DMS153 (cell line): Measurements from ENCODE around the gene MYT1.
A peak's percentile ranks its signal among the peaks of the same experiment; 100 is the strongest.

ENCODE experiments used
- DNase-seq: peaks from one replicate; lab custom pipeline; 2025; lab: John Stamatoyannopoulos, UW

The MYT1 gene

DNA sequence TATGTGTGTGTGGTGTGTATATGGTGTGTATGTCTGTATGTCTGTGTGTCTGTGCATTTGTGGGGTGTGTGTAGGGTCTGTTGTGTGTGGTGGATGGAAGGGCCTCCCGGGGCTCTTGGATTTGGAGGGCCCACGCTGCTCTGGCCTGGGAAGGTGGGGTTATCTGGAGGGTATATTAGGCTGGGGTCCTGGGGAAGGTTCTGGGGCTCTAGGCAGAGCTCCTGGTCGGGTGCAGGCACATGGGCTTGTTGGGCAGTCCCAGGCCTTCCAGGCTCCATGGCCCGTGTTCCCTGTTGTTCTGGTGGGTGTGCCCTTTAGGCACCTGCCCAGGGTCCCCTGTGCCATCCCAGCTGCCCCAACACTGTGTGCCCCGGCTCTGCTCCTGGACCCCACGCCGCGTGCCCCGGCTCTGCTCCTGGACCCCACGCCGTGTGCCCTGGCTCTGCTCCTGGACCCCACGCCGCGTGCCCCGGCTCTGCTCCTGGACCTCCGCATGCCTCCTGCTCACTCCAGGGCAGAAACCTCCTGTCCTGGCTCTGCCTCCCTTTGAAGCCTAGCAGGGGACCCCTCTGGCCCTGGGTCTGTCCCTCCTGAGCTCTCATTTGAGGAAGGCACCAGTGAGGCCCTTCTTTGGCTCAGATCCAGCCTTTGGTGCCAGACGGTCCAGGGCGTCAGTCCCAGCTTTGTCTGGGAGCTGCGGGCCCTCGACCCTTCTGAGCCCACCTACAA lies 10.2 kb upstream of the MYT1 start:
- no peak for DNase-seq

DNA sequence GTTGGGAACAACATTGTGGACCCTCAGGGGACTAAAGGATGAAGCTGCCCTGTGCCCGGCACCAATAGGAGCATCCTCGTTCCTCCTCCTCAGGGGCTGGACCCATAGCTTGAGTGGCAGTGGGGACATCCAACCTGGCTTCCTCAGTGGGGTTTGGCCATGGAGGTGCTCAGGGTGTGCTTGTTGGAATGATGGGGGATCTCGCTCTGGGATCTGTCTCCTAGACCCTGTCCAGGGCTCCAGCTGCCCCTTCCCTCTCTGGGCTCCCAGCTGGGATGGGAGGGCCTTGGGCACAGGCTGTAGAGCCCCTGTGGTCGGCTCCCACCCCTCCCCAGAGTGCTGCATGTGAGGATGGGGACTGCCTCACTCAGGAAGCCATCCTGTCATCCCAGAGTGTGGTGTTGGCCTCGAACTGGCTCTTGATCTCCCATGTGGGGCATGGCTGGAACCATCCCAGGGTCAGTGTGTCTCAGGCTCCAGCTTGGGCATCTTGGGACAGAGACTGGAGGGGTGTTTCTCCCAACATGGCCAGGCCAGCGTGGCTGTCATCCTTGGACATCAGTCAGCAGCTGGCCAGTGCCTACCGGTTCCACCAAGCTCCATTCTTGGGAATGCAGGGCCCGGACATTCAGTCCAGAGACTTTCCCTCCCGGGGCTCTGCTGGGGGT lies 9.5 kb upstream of the MYT1 start:
- no peak for DNase-seq

DNA sequence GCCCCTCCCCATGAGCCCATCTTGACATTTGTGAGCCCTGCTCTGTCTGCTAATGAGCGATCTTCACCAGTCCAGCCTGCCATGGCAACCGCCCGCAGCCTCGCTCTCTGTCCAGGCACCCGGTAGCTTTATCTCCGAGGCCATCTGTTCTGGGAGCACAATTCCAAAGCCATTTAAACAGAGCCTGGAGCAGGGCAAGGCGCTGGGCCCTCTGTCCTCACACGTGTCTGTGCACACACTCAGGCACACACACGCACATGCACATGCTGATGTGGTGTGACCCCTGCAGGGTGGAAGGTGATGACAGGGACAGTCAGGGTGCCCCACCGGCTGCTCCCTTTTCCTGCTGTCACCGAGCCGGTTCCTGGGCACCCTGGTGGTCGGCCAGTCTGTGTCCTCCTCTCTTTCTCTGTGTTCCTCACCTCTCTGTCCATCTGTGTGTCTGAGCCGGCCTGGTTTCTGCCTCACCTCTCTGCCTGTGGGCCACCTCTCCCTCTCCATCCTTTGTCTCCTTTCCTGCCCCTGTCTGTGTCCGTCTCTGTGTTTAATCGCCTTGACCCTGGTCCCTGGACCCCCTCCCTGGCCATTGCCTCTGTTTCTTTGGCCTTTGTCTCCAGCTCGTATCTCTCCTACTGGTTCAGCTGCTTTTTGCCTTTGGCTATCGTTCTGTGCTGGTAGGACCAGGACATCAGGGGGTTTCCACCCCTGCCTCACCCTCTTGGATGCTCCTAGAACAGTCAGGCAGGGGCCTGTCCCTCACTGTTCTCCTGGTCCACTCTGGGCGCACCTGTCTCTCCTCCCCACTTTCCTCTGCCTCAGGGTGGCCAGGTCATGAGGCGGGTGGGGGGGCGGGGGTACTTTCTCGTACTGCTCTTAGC lies 8.8 kb upstream of the MYT1 start:
- DNase-seq: no peak

DNA sequence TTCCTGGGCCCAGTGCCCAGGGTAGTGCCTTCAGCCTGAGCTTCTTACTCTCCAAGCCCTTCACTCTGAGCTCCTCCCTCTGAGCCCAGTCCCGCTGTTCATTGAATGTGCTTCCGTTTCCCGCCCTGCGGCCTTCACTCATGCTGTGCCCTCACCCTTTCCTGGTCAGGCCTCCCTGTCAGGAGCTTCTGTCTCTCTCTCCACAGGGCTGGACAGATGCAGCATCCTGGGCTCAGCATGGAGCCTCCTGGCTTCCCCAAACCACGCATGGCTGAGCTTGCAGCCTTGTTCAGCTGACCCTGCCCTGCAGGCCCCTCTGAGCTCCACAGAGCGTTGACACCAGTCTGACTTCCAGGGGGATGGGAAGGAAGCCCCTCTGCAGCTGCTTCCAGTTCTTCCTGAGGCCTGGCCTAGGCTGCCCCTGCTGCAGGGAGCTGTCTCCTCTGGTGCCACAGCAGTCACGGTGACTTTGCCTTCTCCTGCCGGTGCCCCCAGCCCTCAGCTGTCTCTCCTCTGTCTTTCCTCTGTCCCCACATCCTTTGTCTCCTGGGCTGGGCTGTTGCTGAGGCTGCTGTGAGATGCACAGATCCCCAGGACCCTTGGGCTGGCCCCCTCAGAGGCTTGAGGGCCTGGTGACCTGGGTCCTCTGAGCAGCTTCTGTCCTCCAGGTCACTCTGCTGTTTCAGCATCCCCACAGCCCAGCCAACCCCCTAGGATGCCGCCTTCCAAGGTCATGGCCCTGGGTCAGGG lies 7.9 kb upstream of the MYT1 start:
- peak; percentile 84 for DNase-seq

DNA sequence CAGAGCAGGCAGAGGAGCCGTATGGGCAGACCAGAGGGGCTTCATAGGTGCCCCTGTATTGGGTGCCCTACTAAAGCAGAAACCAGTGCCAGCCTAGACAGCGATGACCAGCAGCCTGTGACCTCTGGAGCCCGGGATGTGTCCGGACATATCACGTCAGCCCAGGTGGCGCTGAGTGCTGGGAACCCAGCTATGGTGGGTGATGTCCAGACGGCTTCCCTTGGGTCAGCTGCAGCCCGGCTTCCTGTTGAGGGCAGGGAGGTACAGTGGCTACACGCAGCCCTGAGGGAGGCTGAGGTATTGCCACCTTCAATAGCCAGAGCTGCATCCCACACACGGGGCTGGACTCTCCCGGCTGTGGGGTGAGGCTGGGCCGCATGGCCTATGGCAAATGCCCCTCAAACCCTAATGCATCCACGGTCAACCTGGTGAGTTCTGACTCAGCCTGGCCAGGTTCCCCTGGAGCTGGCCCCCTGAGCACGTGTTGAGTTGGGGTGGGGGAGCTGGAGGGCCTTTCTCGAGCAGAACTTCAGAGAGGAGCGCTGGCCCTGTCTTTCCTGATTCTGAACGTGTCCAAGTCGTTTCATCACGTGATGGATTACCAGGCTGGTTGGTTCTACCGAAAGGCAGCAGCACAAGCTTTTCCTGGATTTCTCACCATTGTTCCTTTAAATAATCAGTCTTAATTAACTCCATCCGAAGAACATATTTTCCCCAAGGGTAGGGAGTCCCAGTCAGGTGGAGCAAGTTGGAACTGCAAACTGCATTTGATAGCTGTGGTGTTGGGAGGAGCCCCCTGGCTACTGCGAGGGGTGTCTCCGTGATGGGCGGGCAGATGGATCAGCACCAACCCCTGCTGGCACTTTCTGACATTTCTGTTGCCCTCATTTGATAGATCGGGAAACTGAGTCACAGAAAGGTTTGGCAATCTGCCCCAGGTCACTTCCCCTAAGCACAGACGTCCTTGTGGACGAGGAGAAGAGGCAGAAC lies 7.1 kb upstream of the MYT1 start:
- no peak for DNase-seq

DNA sequence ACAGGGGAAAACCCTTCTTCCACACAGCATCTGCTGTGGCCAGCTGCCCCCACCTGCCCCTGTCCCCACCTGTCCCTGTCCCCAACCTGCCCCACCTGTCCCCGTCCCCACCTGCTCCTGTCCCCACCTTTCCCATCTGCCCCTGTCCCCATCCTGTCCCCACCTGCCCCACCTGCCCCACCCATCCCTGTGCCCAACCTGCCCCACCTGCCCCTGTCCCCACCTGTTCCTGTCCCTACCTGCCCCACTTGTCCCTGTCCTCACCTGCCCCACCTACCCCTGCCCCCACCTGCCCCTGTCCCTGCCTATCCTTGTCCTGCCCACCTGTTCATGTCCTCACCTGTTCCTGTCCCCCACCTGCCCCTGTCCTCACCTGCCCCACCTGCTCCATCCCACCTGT lies 6.4 kb upstream of the MYT1 start:
- peak; percentile 24 for DNase-seq

DNA sequence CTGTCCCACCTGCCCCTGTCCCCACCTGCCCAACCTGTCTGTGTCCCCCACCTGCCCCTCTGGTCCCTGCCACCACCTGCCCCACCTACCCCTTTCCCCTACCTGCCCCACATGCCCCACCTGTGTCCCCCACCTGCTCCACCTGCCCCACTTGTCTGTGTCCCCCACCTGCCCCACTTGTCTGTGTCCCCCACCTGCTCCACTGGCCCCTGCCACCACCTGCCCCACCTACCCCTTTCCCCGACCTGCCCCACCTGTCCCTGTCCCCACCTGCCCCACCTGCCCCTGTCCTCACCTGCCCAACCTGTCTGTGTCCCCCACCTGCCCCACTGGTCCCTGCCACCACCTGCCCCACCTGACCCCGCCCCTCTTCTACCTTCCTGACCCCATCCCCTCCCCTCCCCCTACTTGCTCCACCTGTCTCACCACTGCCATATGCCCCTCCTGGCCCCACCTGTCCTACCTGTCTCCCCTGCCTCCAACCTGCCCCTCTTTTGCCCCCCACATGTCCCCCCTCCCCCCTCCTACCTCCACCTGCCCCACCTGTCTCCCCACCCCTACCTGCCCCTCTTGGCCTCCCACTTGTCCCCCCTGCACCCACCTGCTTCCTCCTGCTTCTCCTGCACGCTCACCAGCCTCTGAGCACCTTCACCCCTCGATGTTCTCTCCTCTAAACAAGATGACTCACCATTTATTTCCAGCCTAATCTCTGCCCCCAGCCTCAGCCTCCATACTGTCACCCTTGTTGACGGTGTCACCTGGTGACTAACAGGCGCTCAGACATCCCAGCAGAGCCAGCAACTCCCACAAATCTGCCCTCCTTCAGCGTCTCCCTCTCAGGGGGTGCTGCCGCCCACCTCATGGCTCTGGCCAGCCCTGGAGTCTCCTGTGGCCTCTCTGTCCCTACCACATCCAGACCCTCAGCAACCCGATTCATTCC lies 5.6 kb upstream of the MYT1 start:
- DNase-seq: no peak

DNA sequence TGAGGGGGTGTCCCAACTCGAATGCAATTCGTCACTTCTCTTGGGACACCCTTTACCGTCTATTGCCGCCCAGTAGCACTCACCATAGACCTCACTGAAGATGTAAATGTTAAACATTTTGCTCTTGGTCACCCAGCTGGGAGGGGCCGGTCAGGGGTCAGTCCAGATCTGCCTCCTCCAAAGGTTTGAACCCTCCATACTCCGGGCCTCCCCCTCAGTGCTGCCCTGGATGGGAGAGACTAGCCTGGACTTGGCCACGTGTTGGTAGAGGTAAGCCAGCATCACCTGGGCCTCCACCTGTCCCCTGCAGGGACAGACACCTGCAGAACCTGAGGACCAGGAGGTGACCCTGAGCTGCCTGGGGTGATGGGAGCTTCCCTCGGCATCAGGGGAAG lies 5.0 kb upstream of the MYT1 start:
- no peak for DNase-seq

DNA sequence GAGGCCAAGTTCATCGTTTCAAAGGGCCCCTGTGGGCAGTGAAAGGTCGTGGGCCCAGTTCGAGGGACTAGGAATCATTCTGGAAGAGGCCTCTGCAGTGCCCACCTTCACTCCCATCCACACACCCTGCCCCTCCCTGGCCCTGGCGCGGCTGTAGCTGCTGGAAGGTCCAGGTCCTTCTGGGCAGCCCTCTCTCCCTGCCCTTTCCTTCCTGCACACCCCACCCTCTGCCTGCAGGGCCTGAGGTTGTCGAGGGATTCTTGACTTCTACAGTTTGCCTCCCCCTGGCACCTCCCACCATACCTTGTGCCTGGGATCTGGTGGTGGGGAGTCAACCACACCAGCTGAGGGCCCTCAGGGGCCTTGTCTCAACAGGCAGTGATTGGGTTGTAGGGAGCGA lies 4.5 kb upstream of the MYT1 start:
- DNase-seq: no peak

DNA sequence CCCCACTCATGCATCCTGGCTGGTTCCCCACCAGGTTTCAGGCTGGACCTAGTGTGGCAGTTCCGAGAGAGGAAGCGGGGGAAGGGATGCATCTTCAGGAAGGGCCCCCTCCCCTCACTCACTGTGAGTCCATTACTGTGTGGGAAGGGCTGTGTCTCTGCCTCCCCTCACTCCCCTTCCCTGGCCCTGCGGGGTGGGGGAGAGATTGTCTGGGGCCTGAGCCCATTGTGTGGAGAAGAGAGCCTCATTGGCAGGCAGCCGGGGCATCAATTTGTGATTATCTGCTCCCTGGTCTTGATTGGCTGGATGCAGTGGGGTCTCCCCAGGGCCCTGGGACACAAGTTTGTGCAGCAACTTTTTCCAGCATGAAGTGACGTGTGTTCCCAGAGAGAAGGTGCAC lies 4.1 kb upstream of the MYT1 start:
- no peak for DNase-seq

DNA sequence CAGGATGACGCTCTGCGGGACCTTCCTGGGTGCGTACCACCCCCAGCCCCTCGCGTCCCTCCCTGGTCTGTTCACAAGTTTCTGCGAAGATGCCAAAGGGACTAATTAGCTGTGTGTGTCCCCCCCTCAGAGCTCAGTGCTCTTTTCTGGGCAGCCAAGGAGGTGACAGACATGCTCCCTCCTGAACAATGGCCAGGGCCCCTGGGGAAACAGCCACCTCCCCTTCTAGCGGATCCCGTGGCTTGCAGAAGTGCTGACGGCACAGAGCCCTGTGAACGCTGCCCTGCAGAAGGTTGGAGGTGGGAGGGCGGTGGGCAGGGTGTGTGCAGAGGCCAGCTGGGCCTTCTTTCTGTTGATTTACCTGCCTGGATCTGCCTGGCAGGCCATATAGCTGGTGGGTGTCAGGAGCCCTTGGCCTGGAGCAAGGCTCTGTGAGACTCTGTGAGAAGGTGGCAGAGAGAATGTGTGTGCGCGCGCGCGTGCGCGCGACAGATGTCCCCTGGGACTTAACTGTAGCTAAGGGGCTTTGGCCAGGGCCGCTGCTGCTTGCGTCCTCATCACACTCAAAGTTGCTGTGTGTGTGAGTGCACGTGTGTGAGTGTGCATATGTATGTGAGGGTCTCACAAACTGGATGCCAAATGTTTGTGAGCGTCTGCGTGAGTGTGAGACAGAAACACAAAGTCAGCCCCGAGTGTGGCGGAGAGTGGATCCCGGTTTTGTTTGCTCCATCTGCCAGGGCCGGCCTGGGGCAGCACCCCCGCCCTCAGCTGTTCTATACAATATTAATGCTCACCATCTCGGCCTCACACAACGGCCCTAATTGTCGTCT lies 3.5 kb upstream of the MYT1 start:
- DNase-seq: peak; percentile 75

DNA sequence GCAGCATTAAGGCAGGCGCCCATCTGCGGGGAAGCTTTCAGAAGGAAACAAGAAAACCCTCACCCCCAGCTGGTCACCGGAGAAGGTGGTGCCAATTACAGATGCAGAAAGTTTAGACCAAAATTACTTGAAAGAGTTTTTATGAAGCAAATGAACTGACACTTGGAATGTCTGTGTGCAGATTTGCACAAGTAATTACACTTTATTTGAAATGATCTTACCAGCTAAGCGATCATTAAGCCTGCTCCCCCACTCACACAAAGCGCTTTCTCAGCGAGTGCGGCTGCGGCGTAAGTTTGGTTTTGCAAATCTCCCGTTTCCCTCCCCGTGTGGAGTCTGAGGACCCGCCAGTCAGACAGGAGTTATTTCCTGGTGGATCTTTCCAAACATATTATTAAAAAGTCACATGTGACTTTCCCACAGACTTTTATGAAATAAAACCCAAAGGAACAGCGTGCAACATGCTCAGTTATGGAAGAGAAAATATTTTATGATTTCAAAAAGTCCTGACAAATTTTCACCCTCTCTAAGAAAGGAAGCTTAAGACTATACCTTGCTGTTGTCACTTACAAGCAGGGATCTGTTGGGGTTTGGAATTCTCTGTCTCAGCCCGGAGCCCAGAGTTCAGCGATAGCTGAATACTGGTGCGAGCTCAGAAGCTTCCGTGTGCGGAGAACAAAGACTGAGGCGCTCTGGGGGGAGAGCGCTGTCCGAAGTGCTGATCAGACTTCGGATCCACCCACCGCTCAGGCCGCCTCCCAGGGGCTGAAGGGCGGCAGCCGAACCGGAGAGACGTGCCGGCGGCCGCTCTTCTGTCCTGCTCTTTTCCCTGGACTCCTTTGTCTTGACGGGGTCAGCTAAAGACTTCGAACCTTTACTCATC lies 2.7 kb upstream of the MYT1 start:
- peak; percentile 37 for DNase-seq

DNA sequence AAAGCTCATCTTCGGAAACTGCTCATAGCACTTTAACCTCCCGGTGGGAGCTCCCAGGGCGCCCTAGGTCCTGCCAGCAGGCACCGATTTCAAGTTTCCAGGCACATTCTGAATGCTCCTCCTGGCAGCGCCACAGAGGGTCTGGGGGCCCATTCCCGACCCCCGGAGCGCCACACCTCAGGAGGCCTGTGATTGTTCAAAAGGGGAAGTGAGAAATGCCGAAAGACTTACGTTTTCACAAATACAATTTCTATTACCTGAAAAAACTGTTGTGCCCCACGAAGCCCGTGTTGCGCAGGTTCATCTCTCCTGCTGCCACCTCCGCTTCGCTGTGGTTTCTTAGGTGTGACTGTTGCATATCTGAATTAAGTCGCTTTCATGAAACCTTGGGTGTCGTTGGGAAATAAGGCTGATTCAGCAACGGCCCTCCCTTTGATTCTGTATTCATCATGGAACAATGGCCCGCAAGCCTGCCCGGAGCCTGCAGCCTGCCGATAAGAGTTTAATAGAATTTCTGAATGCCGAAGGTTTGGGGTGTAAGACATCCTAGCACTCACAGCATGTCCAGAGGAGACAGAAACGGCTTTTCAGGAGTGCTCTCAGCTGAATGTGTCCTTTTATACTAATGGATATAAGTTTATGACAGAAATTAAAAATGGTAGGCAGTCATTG lies 1.9 kb upstream of the MYT1 start:
- peak; percentile 1 for DNase-seq

DNA sequence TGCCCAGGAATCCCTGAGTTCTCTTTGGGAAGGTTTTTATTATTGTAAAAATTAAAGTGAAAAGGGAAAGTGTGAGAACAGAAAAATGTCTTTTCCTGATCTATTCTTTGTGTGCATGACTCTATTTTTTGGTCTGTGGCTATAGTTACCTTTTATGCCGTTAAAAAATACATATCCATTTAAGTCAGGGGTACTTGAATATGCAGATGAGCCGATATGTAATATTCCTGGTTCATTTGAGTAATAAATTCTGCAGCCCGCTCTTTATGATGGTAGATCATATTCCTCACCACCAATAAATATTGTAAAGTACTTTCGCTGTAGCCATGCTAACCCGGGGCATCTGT lies 503 bp upstream of the MYT1 start:
- no peak for DNase-seq

DNA sequence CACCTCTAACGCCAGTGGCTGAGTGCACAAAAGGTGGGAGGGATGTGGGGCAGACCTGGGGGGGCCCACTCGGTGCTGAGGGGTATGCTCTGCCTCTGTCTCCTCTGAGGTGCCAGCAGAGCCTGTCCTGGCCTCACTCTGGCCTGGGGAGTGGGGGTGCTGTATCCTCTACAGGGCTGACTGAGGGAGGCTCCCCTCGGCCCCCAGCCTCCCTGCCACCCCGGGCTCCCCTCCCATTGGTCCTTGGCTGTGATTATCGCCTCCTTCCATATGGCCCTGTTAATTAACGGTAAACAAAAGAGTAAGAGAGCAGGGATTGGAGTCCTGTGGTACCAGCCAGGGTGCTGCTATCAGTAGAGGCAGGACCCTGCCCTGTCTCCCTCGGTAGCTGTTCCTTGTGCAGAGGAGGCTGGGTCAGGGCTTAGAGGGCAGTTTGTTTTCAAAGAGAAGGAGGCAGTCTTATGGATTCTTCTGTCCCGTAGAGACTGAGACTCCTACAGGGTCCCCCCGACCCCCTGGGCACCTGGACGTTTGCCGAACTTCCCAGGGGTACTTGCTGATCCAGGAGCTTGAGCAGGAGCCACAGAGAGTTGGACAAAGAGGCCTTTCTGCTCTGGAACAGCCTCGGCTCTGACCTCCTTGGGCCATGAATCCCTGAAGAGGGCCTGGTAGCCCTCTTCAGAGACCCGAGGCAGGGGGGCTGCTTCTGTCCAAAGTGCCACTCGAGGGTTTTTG lies 1.8 kb downstream of the MYT1 start:
- no peak for DNase-seq

DNA sequence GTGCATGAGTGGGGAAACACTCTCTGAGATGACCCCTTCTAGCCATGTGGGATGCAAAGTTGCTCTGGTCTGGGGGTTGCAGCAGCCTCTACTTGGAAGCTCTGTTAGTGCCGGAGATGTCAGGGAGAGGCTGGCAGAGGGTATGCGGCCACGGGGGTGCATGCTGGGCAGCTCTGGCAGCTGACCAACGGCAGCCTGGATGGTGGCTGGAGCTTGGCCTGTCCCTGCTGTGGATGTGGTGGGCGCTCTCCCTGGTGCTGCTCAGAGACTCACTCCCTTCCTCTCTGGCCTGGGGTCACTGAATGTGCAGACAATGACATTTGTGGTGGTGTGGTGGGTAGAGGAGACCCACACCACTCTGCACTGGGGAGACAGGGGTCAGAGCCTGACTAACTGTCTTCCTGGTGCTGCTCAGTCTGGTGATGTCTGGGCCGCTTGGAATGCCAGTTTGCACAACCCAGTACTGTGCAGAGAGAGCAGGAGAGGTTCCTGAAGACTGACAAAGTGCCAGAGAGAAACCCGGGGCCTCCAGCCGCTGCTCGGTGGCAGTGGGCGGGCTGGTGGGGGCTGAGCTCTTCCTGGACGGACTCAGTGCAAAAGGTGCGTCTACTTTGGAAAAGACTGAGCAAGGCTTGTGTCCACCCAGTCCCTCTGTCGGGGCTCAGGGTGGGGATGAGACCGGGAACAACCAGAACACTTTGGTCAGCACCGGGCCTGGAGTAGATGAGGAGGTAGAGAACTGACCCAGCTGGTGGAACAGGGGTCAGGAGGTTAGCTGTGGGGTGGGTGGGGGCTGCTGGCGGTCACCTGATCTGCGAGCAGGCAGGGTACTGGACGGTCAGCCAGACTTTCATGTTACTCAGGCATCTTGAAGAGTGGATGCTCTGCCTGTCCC lies 2.7 kb downstream of the MYT1 start:
- DNase-seq: no peak
